ENCODE data around the gene KDM2B. TPM values are rescaled to one million over a fixed set of nuclear protein-coding genes. Genes with fewer than 3 reads are reported as not detected.

KDM2B gene
- polyA plus RNA-seq, 1 experiment = 15.0 TPM

GRCh38 chr12:121446750-121447149 lies 134.1 kb downstream of the KDM2B start:
- no peak for TF ChIP-seq CTCF (IDR thresholded peaks at IDR 0.05; ENCODE audit: insufficient read depth, low read depth, low read length)
- ChIA-PET POLR2A (interaction anchor here (0.6 kb wide), 1 partner anchor 87 kb away, joined by 3 read pairs; no protein-coding TSS in a partner anchor), CTCF (interaction anchor here (7.2 kb wide), 1 partner anchor 112 kb away, joined by 127 read pairs; no protein-coding TSS in a partner anchor)
- Histone ChIP-seq H3K36me3 (ENCODE audit: control insufficient read depth, insufficient read depth, low read length) (peaks cover 6% of the 10 kb centered on the region), H3K4me3 (ENCODE audit: low read depth, low read length) (no peak overlapping the region), H3K27me3 (ENCODE audit: control insufficient read depth, insufficient read depth, low read length) (no peaks in the 10 kb centered on the region)
- no peak for DNase-seq (ENCODE audit: low read depth)

- no peak for DNase-seq (ENCODE audit: low read depth)
- no peak overlapping the region for H3K4me3 ChIP-seq (ENCODE audit: low read depth, low read length)
- peaks cover 16% of the 10 kb centered on the region for H3K36me3 ChIP-seq (ENCODE audit: control insufficient read depth, insufficient read depth, low read length)
- ChIA-PET POLR2A (no interaction called here), CTCF (interaction anchor here (1.2 to 7.2 kb wide), 4 partner anchors 11 to 110 kb away, joined by 7 to 127 read pairs (median 33); no protein-coding TSS in a partner anchor)
- no peak for TF ChIP-seq CTCF (IDR thresholded peaks at IDR 0.05; ENCODE audit: insufficient read depth, low read depth, low read length)
- no peaks in the 10 kb centered on the region for H3K27me3 ChIP-seq (ENCODE audit: control insufficient read depth, insufficient read depth, low read length)
Measured at GRCh38 chr12:121444842-121445202, 136.0 kb downstream of the KDM2B start.

- H3K4me3 ChIP-seq (ENCODE audit: low read depth, low read length) = no peak overlapping the region
- no peaks in the 10 kb centered on the region for H3K27me3 ChIP-seq (ENCODE audit: control insufficient read depth, insufficient read depth, low read length)
- TF ChIP-seq CTCF (IDR thresholded peaks at IDR 0.05; ENCODE audit: insufficient read depth, low read depth, low read length) = no peak
- ChIA-PET POLR2A (no interaction called here), CTCF (interaction anchor here (0.6 to 7.2 kb wide), 22 partner anchors 8 to 126 kb away, joined by 3 to 127 read pairs (median 4); partner anchors contain the start of gene ANAPC5)
- DNase-seq (ENCODE audit: low read depth) = no peak
- H3K36me3 ChIP-seq (ENCODE audit: control insufficient read depth, insufficient read depth, low read length) = peaks cover 19% of the 10 kb centered on the region
Measured at GRCh38 chr12:121443911-121444841, 136.6 kb downstream of the KDM2B start.

- ChIA-PET CTCF (interaction anchor here (0.6 to 7.2 kb wide), 30 partner anchors 9 to 383 kb away, joined by 3 to 127 read pairs (median 4); partner anchors contain the start of gene ANAPC5), POLR2A (no interaction called here)
- peaks cover 21% of the 10 kb centered on the region for H3K36me3 ChIP-seq (ENCODE audit: control insufficient read depth, insufficient read depth, low read length)
- no peak for DNase-seq (ENCODE audit: low read depth)
- H3K4me3 ChIP-seq (ENCODE audit: low read depth, low read length) = no peak overlapping the region
- no peaks in the 10 kb centered on the region for H3K27me3 ChIP-seq (ENCODE audit: control insufficient read depth, insufficient read depth, low read length)
- peak; percentile 99 for TF ChIP-seq CTCF (IDR thresholded peaks at IDR 0.05; ENCODE audit: insufficient read depth, low read depth, low read length)
Measured at GRCh38 chr12:121443193-121443870, 137.5 kb downstream of the KDM2B start.
